B cell (primary cell): ENCODE results near the gene ZC2HC1B. TPM values are rescaled to one million over a fixed set of nuclear protein-coding genes. Genes with fewer than 3 reads are reported as not detected.

Source experiments
- ATAC-seq: fragments of 200-7000 bp; cut with Tn5 transposase; one replicate; pipeline ENCODE4 v1.10.0; 2021; ENCODE audit warnings: low read depth, mild to moderate bottlenecking, moderate number of reproducible peaks, moderate library complexity
- CTCF ChIA-PET: fragments of 350-600 bp; sonication (Branson Sonifier 250); formaldehyde crosslinking; loops from one replicate; lab custom pipeline; 2021; ENCODE audit warnings: antibody characterized with exemption, inconsistent platforms; lab: Charles Lee
- POLR2A ChIA-PET: fragments of 350-600 bp; sonication (Branson Sonifier 250); formaldehyde crosslinking; loops from one replicate; lab custom pipeline; 2021; ENCODE audit warnings: antibody characterized with exemption; lab: Charles Lee
- DNase-seq: peaks from one replicate; pipeline ENCODE4 v3.0.0; 2013
- H2AFZ ChIP-seq: 2 replicates; pipeline ENCODE4 v1.6.1; 2012; ENCODE audit warnings: mild to moderate bottlenecking, low read depth, low read length; ENCODE audit not compliant: insufficient read depth, poor library complexity, severe bottlenecking
- H3K27ac ChIP-seq, 2 donors: 1 replicate in 1 of 2; 2 replicates in 1 of 2; pipeline ENCODE4 v1.5.1; 2012 to 2013; ENCODE audit warnings: low read length in 2 of 2, mild to moderate bottlenecking in 2 of 2, moderate library complexity in 1 of 2
- H3K27me3 ChIP-seq, 4 experiments: fragments of 200-600 bp in 1 of 4; sonication (generic) in 1 of 4; replicated peaks in 1 of 4; 1 replicate in 2 of 4; 2 replicates in 2 of 4; pipeline versions ENCODE4 v1.6.1 to v1.7.0; 2013 to 2016; ENCODE audit warnings: low read length in 3 of 4, mild to moderate bottlenecking in 2 of 4, mixed read lengths in 1 of 4, moderate library complexity in 1 of 4; ENCODE audit not compliant: insufficient read depth in 4 of 4, control insufficient read depth in 3 of 4; ENCODE audit errors: control extremely low read depth in 1 of 4
- H3K36me3 ChIP-seq, 2 experiments: replicated peaks in 1 of 2; 1 replicate in 1 of 2; 2 replicates in 1 of 2; pipeline versions ENCODE4 v1.6.1 to v1.7.1; 2013; ENCODE audit warnings: low read length in 1 of 2; ENCODE audit not compliant: insufficient read depth in 2 of 2, control insufficient read depth in 1 of 2; ENCODE audit errors: control extremely low read depth in 1 of 2, extremely low read depth in 1 of 2
- H3K4me1 ChIP-seq, 2 donors: fragments of 200-600 bp in 1 of 2; sonication (generic) in 1 of 2; 1 replicate in 1 of 2; 2 replicates in 1 of 2; pipeline versions ENCODE4 v1.5.1 to v1.6.1; 2013 to 2017; ENCODE audit warnings: low read length in 2 of 2; ENCODE audit not compliant: control insufficient read depth in 2 of 2, insufficient read depth in 2 of 2
- H3K4me2 ChIP-seq: replicated peaks from 2 replicates; pipeline ENCODE3; 2012; ENCODE audit warnings: mild to moderate bottlenecking, low read depth, low read length; ENCODE audit not compliant: poor library complexity, severe bottlenecking
- H3K4me3 ChIP-seq, 5 experiments: fragments of 200-600 bp in 1 of 5; sonication (generic) in 1 of 5; 1 replicate in 3 of 5; 2 replicates in 2 of 5; pipeline versions ENCODE4 v1.5.1 to v1.7.0; 2011 to 2016; ENCODE audit warnings: low read length in 4 of 5, mild to moderate bottlenecking in 4 of 5, low read depth in 2 of 5, control low read depth in 1 of 5, moderate library complexity in 1 of 5; ENCODE audit not compliant: insufficient read depth in 1 of 5; ENCODE audit errors: control extremely low read depth in 1 of 5, extremely low read depth in 1 of 5
- H3K79me2 ChIP-seq: fragments of 200-600 bp; sonication (generic); one replicate; pipeline ENCODE4 v1.6.0; 2016; ENCODE audit warnings: low read length; ENCODE audit not compliant: control insufficient read depth, insufficient read depth
- H3K9ac ChIP-seq: fragments of 200-600 bp; sonication (generic); 2 replicates; pipeline ENCODE4 v1.6.1; 2017; ENCODE audit warnings: mild to moderate bottlenecking, low read length, moderate library complexity
- H3K9me3 ChIP-seq, 3 donors: one replicate each; pipeline versions ENCODE4 v1.6.1 to v1.7.1; 2013; ENCODE audit warnings: low read length in 2 of 3; ENCODE audit not compliant: control insufficient read depth in 2 of 3, insufficient read depth in 1 of 3; ENCODE audit errors: control extremely low read depth in 1 of 3
- H4K20me1 ChIP-seq: 2 replicates; pipeline ENCODE4 v1.6.0; 2012; ENCODE audit warnings: mild to moderate bottlenecking, low read length; ENCODE audit not compliant: insufficient read depth, control insufficient read depth, poor library complexity, severe bottlenecking
- H3K27ac Mint-ChIP-seq: one replicate; pipeline ENCODE4 v1.8.0; 2021; ENCODE audit warnings: mixed read lengths
- H3K27me3 Mint-ChIP-seq: one replicate; pipeline ENCODE4 v1.8.0; 2021; ENCODE audit warnings: mixed read lengths
- H3K4me1 Mint-ChIP-seq: one replicate; pipeline ENCODE4 v1.8.0; 2021; ENCODE audit warnings: mixed read lengths
- H3K4me3 Mint-ChIP-seq: one replicate; pipeline ENCODE4 v1.8.0; 2021; ENCODE audit warnings: mixed read lengths
- H3K9me3 Mint-ChIP-seq: one replicate; pipeline ENCODE4 v1.8.0; 2022; ENCODE audit warnings: mixed read lengths; ENCODE audit not compliant: insufficient read depth
- CTCF ChIP-seq: fragments of 200-600 bp; IDR thresholded peaks from one replicate; pipeline ENCODE4 v1.8.0; 2022; ENCODE audit warnings: antibody characterized with exemption, mild to moderate bottlenecking
- EZH2 ChIP-seq: IDR thresholded peaks from 2 replicates; pipeline ENCODE4 v1.6.1; 2012; ENCODE audit warnings: borderline replicate concordance, low read depth, mild to moderate bottlenecking, moderate library complexity, low read length; ENCODE audit not compliant: insufficient read depth, poor library complexity, severe bottlenecking
- WGBS: methylation state at CpG from one replicate; pipeline ENCODE4 v1.1.5; 2013; ENCODE audit warnings: missing lambda C conversion rate; ENCODE audit not compliant: insufficient coverage; 5-methylcytosine and 5-hydroxymethylcytosine counted together
- intact Hi-C: fragments of 100-400 bp; cut with micrococcal nuclease; formaldehyde crosslinking; loops from one replicate; pipeline ENCODE4 v1.10.0; 2022
- polyA plus RNA-seq: library from polyadenylated mRNA; depleted of rRNA; stranded (reverse); fragments of >200 nt; gene quantifications from 2 replicates; pipeline ENCODE4 v1.2.3, GENCODE V29; 2012
- total RNA-seq, 2 donors: library from RNA; stranded (reverse); fragments of 120-200 nt in 1 of 2; gene quantifications; 1 replicate in 1 of 2; 2 replicates in 1 of 2; pipeline versions ENCODE4 v1.2.3 to v1.2.4, GENCODE V29; 2013 to 2022

ZC2HC1B gene
- total and polyA plus RNA-seq, 2 donors (not counting 1 experiment from before 2014, with no cell fraction given): 0.51 to 0.84 TPM

GRCh38 chr6:143967706-143968376, 103.6 kb downstream of the ZC2HC1B start:
- H3K4me3 ChIP-seq: no peak overlapping the region
- H3K9ac ChIP-seq: no peak overlapping the region
- CTCF ChIA-PET: no interaction called here
- H3K27me3 ChIP-seq: no peaks in the 10 kb centered on the region
- no peaks in the 10 kb centered on the region for H4K20me1 ChIP-seq
- H3K79me2 ChIP-seq: no peaks in the 10 kb centered on the region
- Mint-ChIP-seq H3K9me3 (no peaks in the 10 kb centered on the region), H3K4me1 (no peaks in the 10 kb centered on the region), H3K4me3 (no peak overlapping the region), H3K27ac (no peak overlapping the region), H3K27me3 (no peaks in the 10 kb centered on the region)
- no peaks in the 10 kb centered on the region for H3K9me3 ChIP-seq
- no peak overlapping the region for H2AFZ ChIP-seq
- H3K27ac ChIP-seq: no peak overlapping the region
- no peak for DNase-seq
- H3K4me1 ChIP-seq: no peaks in the 10 kb centered on the region
- WGBS: no CpG with 5 or more reads among the region's 5 CpGs
- no peaks in the 10 kb centered on the region for H3K36me3 ChIP-seq
- no peak for TF ChIP-seq CTCF
- intact Hi-C loops: no loop called here
- POLR2A ChIA-PET: no interaction called here
- ATAC-seq: no peak
- no peak overlapping the region for H3K4me2 ChIP-seq

- no peak for DNase-seq
- no peaks in the 10 kb centered on the region for H3K36me3 ChIP-seq
- no peaks in the 10 kb centered on the region for H3K27me3 ChIP-seq
- Mint-ChIP-seq H3K27me3 (no peaks in the 10 kb centered on the region), H3K4me3 (no peak overlapping the region), H3K4me1 (no peaks in the 10 kb centered on the region), H3K27ac (no peak overlapping the region), H3K9me3 (no peaks in the 10 kb centered on the region)
- ATAC-seq: no peak
- no peak overlapping the region for H2AFZ ChIP-seq
- no peaks in the 10 kb centered on the region for H4K20me1 ChIP-seq
- H3K79me2 ChIP-seq: no peaks in the 10 kb centered on the region
- ChIA-PET CTCF (no interaction called here), POLR2A (no interaction called here)
- no peaks in the 10 kb centered on the region for H3K4me1 ChIP-seq
- no peak overlapping the region for H3K4me3 ChIP-seq
- TF ChIP-seq EZH2: no peak
- TF ChIP-seq CTCF: no peak
- H3K27ac ChIP-seq: no peak overlapping the region
- H3K9ac ChIP-seq: no peak overlapping the region
- no peak overlapping the region for H3K4me2 ChIP-seq
- no peaks in the 10 kb centered on the region for H3K9me3 ChIP-seq
- intact Hi-C loops: no loop called here
- WGBS: no CpG with 5 or more reads among the region's 2 CpGs
Measured at GRCh38 chr6:143969077-143969476, 104.8 kb downstream of the ZC2HC1B start.
